Measurements from ENCODE around the gene NT5E. TPM values are rescaled to one million over a fixed set of nuclear protein-coding genes. Genes with fewer than 3 reads are reported as not detected.

NT5E gene
- total RNA-seq, 2 donors from 2014 or later = 43.8 to 53.2 TPM

Other genes starting within 250 kb of the NT5E start
- 10 to 100 TPM; 74.2 to 77.0 TPM for gene SNX14, start 143.8 kb downstream of the NT5E start, total RNA-seq
- 100 to 1,000 TPM; 113 to 147 TPM for gene SYNCRIP, start 192.8 kb downstream of the NT5E start, total RNA-seq

Measured in posterior vena cava (tissue), 2 donors.